OCI-LY3 (cell line): ENCODE measurements around the gene KCNA2.

ENCODE experiments used
- H2AFZ ChIP-seq: fragments of 200-600, 300-600 bp; shearing (Covaris generic); 2 replicates; pipeline ENCODE4 v1.6.0; 2014; ENCODE audit warnings: antibody characterized with exemption, low read depth, low read length
- H3K27ac ChIP-seq: fragments of 200-600, 300-600 bp; sonication (generic); 2 replicates; pipeline ENCODE4 v1.5.1; 2014; ENCODE audit warnings: mild to moderate bottlenecking, low read length, moderate library complexity, mixed read lengths
- H3K27me3 ChIP-seq: fragments of 200-600, 300-600 bp; sonication (generic); 2 replicates; pipeline ENCODE4 v1.6.1; 2014; ENCODE audit warnings: low read depth, low read length, mixed read lengths
- H3K36me3 ChIP-seq: fragments of 200-600, 300-600 bp; sonication (generic); replicated peaks from 2 replicates; pipeline ENCODE3; 2014; ENCODE audit warnings: low read depth, low read length, mixed read lengths
- H3K4me1 ChIP-seq: fragments of 300-600, 200-600 bp; sonication (generic); 2 replicates; pipeline ENCODE4 v1.6.1; 2014; ENCODE audit warnings: low read length, mixed read lengths
- H3K4me2 ChIP-seq: fragments of 200-600, 300-600 bp; sonication (generic); 2 replicates; pipeline ENCODE4 v1.6.1; 2014; ENCODE audit warnings: low read length, mixed read lengths
- H3K4me3 ChIP-seq: fragments of 300-600, 200-600 bp; sonication (generic); 2 replicates; pipeline ENCODE4 v1.5.1; 2014; ENCODE audit warnings: antibody characterized with exemption, mild to moderate bottlenecking, low read length, moderate library complexity
- H3K79me2 ChIP-seq: fragments of 300-600, 200-600 bp; shearing (Covaris generic); 2 replicates; pipeline ENCODE4 v1.6.1; 2014; ENCODE audit warnings: mild to moderate bottlenecking, low read length, mixed read lengths
- H3K9ac ChIP-seq: fragments of 300-600, 200-600 bp; shearing (Covaris generic); 2 replicates; pipeline ENCODE4 v1.6.0; 2014; ENCODE audit warnings: mild to moderate bottlenecking, low read length, moderate library complexity
- H3K9me3 ChIP-seq: fragments of 200-600, 300-600 bp; shearing (Covaris generic); 2 replicates; pipeline ENCODE4 v1.6.1; 2014; ENCODE audit warnings: low read length, mixed read lengths; ENCODE audit not compliant: insufficient read depth
- H4K20me1 ChIP-seq: fragments of 200-600, 300-600 bp; sonication (generic); 2 replicates; pipeline ENCODE4 v1.6.1; 2016; ENCODE audit warnings: low read length, mixed read lengths; ENCODE audit not compliant: insufficient read depth
- CTCF ChIP-seq: fragments of 200-600, 300-600 bp; sonication (generic); IDR thresholded peaks from 2 replicates; pipeline ENCODE4 v1.5.1; 2014; ENCODE audit warnings: antibody characterized with exemption, low read length, low read depth
- EZH2phosphoT487 ChIP-seq: fragments of 200-600 bp; shearing (Covaris generic); IDR thresholded peaks from 2 replicates; pipeline ENCODE4 v1.6.1; 2018; ENCODE audit warnings: antibody characterized with exemption, mixed run types, low read depth

The KCNA2 gene

GRCh38 chr1:110591956-110592355 is 14.2 kb downstream of the KCNA2 start:
- Histone ChIP-seq H3K4me2 (no peak overlapping the region), H3K27ac (no peak overlapping the region), H3K79me2 (no peaks in the 10 kb centered on the region), H2AFZ (no peak overlapping the region), H3K36me3 (no peaks in the 10 kb centered on the region), H3K9me3 (no peaks in the 10 kb centered on the region), H3K4me1 (no peaks in the 10 kb centered on the region), H4K20me1 (no peaks in the 10 kb centered on the region), H3K27me3 (no peaks in the 10 kb centered on the region; the same call in 1 of the 2 replicates), H3K4me3 (no peak overlapping the region), H3K9ac (no peak overlapping the region)
- TF ChIP-seq EZH2phosphoT487 = no peak
- no peak for TF ChIP-seq CTCF

- Histone ChIP-seq H3K9me3 (no peaks in the 10 kb centered on the region), H3K27ac (no peak overlapping the region), H3K4me1 (no peaks in the 10 kb centered on the region), H3K36me3 (no peaks in the 10 kb centered on the region), H3K4me3 (no peak overlapping the region), H3K9ac (no peak overlapping the region), H4K20me1 (no peaks in the 10 kb centered on the region), H3K27me3 (no peaks in the 10 kb centered on the region; the same call in 1 of the 2 replicates), H3K79me2 (no peaks in the 10 kb centered on the region), H3K4me2 (no peak overlapping the region), H2AFZ (no peak overlapping the region)
- TF ChIP-seq CTCF (no peak), EZH2phosphoT487 (no peak)
Measured at GRCh38 chr1:110588991-110589390, 17.2 kb downstream of the KCNA2 start.

- Histone ChIP-seq H3K9ac (no peak overlapping the region), H4K20me1 (no peaks in the 10 kb centered on the region), H3K4me2 (no peak overlapping the region), H3K27me3 (no peaks in the 10 kb centered on the region; the same call in 1 of the 2 replicates), H3K79me2 (no peaks in the 10 kb centered on the region), H3K4me1 (no peaks in the 10 kb centered on the region), H3K27ac (no peak overlapping the region), H3K4me3 (no peak overlapping the region), H2AFZ (no peak overlapping the region), H3K9me3 (no peaks in the 10 kb centered on the region), H3K36me3 (no peaks in the 10 kb centered on the region)
- TF ChIP-seq EZH2phosphoT487 = no peak
- TF ChIP-seq CTCF = no peak
Measured at GRCh38 chr1:110588486-110588885, 17.7 kb downstream of the KCNA2 start.

GRCh38 chr1:110587906-110588305 is 18.3 kb downstream of the KCNA2 start:
- TF ChIP-seq CTCF = no peak
- no peak for TF ChIP-seq EZH2phosphoT487
- Histone ChIP-seq H3K4me1 (no peaks in the 10 kb centered on the region), H3K27me3 (no peaks in the 10 kb centered on the region; the same call in 1 of the 2 replicates), H3K27ac (no peak overlapping the region), H4K20me1 (no peaks in the 10 kb centered on the region), H3K4me3 (no peak overlapping the region), H3K9ac (no peak overlapping the region), H2AFZ (no peak overlapping the region), H3K9me3 (no peaks in the 10 kb centered on the region), H3K79me2 (no peaks in the 10 kb centered on the region), H3K4me2 (no peak overlapping the region), H3K36me3 (no peaks in the 10 kb centered on the region)
